ENCODE results near the gene ARFIP1.

DNA sequence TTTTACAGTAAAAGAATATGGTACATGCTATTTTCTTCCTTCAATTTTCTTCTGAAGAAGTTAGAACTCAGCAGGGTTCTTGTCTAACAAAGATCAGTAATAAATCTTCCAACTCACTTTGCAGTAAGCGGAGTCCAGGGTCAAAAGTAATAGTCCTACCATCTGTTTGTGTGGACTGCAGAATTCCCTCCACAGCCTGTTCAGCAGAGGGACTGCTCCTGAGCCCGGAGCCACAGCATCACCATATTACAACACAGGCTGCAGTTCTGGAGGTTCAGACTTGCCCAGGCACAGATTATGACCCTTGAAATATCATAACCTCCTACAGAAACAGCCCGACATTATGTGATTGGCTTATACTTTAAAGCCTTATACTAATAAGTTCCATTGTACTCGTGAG, 166.7 kb downstream of the ARFIP1 start:
- TF ChIP-seq CTCF (IDR thresholded peaks at IDR 0.05 in 2 of 3, conservative IDR thresholded peaks at IDR 0.05 in 1 of 3; ENCODE audit: insufficient read depth in 2 of 3, low read depth in 1 of 3, low read length in 3 of 3), result no peak
- TF ChIP-seq, protein P1, sequence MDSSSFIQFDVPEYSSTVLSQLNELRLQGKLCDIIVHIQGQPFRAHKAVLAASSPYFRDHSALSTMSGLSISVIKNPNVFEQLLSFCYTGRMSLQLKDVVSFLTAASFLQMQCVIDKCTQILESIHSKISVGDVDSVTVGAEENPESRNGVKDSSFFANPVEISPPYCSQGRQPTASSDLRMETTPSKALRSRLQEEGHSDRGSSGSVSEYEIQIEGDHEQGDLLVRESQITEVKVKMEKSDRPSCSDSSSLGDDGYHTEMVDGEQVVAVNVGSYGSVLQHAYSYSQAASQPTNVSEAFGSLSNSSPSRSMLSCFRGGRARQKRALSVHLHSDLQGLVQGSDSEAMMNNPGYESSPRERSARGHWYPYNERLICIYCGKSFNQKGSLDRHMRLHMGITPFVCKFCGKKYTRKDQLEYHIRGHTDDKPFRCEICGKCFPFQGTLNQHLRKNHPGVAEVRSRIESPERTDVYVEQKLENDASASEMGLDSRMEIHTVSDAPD (CRISPR knock-in tag; IDR thresholded peaks at IDR 0.05), result no peak
- no peak for TF ChIP-seq USF2 (CRISPR knock-in tag; IDR thresholded peaks at IDR 0.05)
- no peak for TF ChIP-seq EP300 (IDR thresholded peaks at IDR 0.05; ENCODE audit: low read length)
- no peak for TF ChIP-seq SREBF2 (CRISPR knock-in tag; IDR thresholded peaks at IDR 0.05)
- TF ChIP-seq PATZ1 (CRISPR knock-in tag; IDR thresholded peaks at IDR 0.05; ENCODE audit: borderline replicate concordance), result no peak
- TF ChIP-seq, protein P2, sequence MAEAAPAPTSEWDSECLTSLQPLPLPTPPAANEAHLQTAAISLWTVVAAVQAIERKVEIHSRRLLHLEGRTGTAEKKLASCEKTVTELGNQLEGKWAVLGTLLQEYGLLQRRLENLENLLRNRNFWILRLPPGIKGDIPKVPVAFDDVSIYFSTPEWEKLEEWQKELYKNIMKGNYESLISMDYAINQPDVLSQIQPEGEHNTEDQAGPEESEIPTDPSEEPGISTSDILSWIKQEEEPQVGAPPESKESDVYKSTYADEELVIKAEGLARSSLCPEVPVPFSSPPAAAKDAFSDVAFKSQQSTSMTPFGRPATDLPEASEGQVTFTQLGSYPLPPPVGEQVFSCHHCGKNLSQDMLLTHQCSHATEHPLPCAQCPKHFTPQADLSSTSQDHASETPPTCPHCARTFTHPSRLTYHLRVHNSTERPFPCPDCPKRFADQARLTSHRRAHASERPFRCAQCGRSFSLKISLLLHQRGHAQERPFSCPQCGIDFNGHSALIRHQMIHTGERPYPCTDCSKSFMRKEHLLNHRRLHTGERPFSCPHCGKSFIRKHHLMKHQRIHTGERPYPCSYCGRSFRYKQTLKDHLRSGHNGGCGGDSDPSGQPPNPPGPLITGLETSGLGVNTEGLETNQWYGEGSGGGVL (CRISPR knock-in tag; IDR thresholded peaks at IDR 0.05), result no peak
- TF ChIP-seq, protein P3, sequence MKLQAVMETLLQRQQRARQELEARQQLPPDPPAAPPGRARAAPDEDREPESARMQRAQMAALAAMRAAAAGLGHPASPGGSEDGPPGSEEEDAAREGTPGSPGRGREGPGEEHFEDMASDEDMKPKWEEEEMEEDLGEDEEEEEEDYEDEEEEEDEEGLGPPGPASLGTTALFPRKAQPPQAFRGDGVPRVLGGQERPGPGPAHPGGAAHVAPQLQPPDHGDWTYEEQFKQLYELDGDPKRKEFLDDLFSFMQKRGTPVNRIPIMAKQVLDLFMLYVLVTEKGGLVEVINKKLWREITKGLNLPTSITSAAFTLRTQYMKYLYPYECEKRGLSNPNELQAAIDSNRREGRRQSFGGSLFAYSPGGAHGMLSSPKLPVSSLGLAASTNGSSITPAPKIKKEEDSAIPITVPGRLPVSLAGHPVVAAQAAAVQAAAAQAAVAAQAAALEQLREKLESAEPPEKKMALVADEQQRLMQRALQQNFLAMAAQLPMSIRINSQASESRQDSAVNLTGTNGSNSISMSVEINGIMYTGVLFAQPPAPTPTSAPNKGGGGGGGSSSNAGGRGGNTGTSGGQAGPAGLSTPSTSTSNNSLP (IDR thresholded peaks at IDR 0.05; ENCODE audit: borderline replicate concordance, low read depth, low read length), result no peak
- no peak for TF ChIP-seq EP400 (IDR thresholded peaks at IDR 0.05)
- TF ChIP-seq ZFPM2 (CRISPR knock-in tag; IDR thresholded peaks at IDR 0.05), result no peak
- TF ChIP-seq SRSF1 (IDR thresholded peaks at IDR 0.05; ENCODE audit: low read depth, low read length), result no peak
- no peak for TF ChIP-seq ZNF124 (CRISPR knock-in tag; IDR thresholded peaks at IDR 0.05)
- TF ChIP-seq ZNF232 (CRISPR knock-in tag; IDR thresholded peaks at IDR 0.05), result no peak
